HPDE6-E6E7 (cell line): ENCODE measurements around the gene PROM2.

ENCODE experiments used
- DNase-seq: peaks from one replicate; pipeline ENCODE4 v3.0.0; 2011; ENCODE audit warnings: missing footprints; ENCODE audit errors: extremely low spot score

The PROM2 gene

GRCh38 chr2:95307878-95308277 lies 33.6 kb downstream of the PROM2 start:
- DNase-seq = no peak

GRCh38 chr2:95308426-95308990 lies 34.3 kb downstream of the PROM2 start:
- no peak for DNase-seq

GRCh38 chr2:95309599-95309998 lies 35.4 kb downstream of the PROM2 start:
- no peak for DNase-seq

- DNase-seq = no peak
Observed at GRCh38 chr2:95310216-95310615, 36.0 kb downstream of the PROM2 start.

- no peak for DNase-seq
Observed at GRCh38 chr2:95310651-95311050, 36.4 kb downstream of the PROM2 start.

GRCh38 chr2:95311815-95312542 lies 37.7 kb downstream of the PROM2 start:
- no peak for DNase-seq

- DNase-seq = no peak
Observed at GRCh38 chr2:95312543-95313201, 38.4 kb downstream of the PROM2 start.

GRCh38 chr2:95313296-95314131 lies 39.3 kb downstream of the PROM2 start:
- DNase-seq = no peak

- no peak for DNase-seq
Observed at GRCh38 chr2:95314598-95314963, 40.3 kb downstream of the PROM2 start.

- peak; percentile 83 for DNase-seq
Observed at GRCh38 chr2:95314964-95315611, 40.8 kb downstream of the PROM2 start.

- peak; percentile 74 for DNase-seq
Observed at GRCh38 chr2:95315801-95316411, 41.7 kb downstream of the PROM2 start.

- no peak for DNase-seq
Observed at GRCh38 chr2:95316466-95317122, 42.3 kb downstream of the PROM2 start.

GRCh38 chr2:95317123-95317500 lies 42.9 kb downstream of the PROM2 start:
- DNase-seq = no peak

- DNase-seq = no peak
Observed at GRCh38 chr2:95317665-95318425, 43.6 kb downstream of the PROM2 start.

GRCh38 chr2:95318431-95319220 lies 44.4 kb downstream of the PROM2 start:
- no peak for DNase-seq

- DNase-seq = no peak
Observed at GRCh38 chr2:95319481-95320343, 45.5 kb downstream of the PROM2 start.

- no peak for DNase-seq
Observed at GRCh38 chr2:95320344-95320712, 46.1 kb downstream of the PROM2 start.
